GM10266 (cell line): Measurements from ENCODE around the gene PGAP6.

Experiments
- DNase-seq: peaks from one replicate; pipeline ENCODE4 v3.0.0; 2012; ENCODE audit errors: extremely low spot score
- TF ChIP-seq, protein P1 (sequence below): IDR thresholded peaks from 2 replicates; pipeline ENCODE4 v1.5.1; 2012; ENCODE audit warnings: mild to moderate bottlenecking, low read depth; ENCODE audit not compliant: control insufficient read depth, insufficient read depth; ENCODE audit errors: missing control alignments

Gene PGAP6

DNA sequence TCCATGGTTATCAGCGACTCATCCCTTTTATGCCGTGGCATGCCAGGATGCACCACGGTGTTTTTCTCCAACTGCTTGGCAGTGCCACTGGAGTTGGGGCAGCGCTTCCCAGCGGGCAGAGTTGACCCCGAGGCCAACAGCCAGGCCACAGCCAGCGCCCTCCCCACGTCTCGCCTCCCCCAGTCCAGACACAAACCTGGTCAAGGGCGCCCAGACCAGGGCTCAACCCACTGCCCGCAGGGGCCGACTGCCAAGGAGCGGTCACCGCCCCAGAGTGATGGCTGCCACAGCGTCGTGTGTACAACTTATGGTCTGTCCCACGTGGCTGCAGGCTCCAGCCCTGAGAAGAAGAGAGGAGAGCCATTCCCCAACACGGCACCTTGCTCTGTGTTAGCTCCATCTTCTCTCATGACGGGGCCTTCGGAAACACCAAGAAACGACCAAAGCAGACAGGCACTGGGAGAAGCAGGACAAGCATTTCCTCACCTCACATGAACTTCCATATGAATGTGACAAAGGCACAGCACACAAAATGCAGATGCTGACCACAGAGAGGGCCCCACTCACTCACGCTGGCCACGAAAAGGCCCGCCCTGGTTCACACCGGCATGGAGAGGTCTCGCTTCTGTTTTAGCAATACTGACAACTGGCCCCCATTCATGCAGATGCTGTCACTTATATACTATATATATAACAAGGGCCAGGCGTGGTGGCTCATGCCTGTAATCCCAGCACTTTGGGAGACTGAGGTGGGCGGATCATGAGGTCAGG lies 56.2 kb downstream of the PGAP6 start:
- TF ChIP-seq, protein P1, sequence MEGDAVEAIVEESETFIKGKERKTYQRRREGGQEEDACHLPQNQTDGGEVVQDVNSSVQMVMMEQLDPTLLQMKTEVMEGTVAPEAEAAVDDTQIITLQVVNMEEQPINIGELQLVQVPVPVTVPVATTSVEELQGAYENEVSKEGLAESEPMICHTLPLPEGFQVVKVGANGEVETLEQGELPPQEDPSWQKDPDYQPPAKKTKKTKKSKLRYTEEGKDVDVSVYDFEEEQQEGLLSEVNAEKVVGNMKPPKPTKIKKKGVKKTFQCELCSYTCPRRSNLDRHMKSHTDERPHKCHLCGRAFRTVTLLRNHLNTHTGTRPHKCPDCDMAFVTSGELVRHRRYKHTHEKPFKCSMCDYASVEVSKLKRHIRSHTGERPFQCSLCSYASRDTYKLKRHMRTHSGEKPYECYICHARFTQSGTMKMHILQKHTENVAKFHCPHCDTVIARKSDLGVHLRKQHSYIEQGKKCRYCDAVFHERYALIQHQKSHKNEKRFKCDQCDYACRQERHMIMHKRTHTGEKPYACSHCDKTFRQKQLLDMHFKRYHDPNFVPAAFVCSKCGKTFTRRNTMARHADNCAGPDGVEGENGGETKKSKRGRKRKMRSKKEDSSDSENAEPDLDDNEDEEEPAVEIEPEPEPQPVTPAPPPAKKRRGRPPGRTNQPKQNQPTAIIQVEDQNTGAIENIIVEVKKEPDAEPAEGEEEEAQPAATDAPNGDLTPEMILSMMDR: no peak

DNA sequence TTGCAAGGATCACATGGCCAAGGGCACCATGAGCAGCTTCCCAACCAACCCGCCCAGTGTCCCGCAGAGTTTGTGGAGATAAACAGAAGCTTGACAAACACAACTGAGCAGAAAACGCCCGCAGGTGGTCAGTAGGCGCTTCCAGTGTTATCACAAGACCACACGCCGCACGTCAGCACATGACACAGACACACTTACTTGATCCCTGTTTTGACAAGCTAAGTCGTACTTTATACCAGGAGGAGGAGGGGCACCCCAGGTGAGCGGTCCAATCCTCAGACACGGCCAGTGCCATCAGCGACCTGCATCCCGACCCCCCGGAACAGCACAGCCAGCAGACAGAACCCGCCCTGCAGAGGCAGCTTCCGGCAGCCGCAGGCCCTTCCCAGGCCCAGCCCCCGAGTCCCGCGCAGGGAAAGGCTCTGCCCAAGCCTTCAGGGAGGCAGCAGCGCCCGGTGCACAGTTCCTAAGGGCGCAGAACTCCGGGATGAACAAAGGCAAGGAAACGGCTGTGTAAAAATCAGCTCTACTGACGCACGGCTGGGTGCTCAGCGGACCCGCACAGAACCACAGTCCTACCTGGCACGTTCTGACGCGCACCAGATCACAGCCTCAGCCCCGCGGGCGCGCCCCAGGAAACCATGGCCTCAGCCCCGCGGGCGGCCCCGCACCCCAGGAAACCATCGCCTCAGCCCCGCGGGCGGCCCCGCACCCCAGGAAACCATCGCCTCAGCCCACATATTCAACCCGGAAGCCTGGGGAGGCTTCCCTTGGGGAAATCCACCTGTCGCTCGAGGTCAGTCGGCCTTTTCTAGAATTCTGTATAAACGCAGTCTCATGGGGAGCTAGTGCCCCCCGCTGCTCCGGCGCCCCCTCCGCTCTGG lies 57.1 kb downstream of the PGAP6 start:
- peak; percentile 78 for DNase-seq
- TF ChIP-seq, protein P1: no peak

More for the DNA sequence above, 56.2 kb downstream of the PGAP6 start:
- DNase-seq: no peak

DNA sequence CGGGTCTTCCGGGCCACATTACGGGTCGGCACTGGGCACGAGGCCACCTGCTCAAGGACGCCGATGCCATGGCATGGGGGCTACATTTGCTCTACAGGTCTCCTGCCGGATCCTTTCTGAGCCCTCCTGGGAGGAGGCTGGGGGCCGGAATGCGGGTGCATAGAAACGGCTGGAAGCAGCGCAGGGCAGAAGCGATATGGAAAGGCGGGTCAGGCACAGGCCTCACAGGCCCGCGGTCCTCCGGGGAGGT lies 57.7 kb downstream of the PGAP6 start:
- TF ChIP-seq, protein P1: no peak
- no peak for DNase-seq

DNA sequence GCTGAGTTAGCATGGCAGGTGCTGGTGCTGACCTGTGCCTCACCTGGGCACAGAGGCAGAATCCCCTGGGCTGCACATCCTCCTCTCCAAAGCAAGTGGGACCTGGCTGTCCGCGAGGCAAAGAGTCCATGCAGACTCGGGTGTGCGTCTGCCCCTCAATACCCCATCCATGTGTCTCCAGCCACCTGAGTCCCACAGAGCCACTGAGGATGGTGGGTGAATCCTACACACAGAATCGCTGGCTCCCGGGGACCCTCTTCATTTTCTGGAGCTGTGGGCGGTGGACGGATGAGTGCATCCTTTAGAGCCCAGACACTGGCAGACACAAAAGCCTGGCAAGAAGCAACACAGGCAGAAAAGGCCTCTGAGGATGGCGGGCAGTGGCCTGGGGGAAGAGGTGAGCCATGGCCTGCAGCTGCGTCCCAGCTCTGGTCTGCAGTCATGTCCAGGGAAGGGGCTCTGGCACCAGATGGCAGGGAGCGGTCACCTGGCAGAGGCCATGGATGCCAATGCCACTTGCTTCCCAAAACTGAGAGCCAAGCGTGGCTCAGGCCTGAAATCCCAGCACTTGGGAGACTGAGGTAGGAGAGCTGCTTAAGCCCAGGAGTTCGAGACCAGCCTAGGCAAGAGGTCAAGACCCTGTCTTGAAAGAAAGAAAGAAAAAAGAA lies 59.2 kb downstream of the PGAP6 start:
- TF ChIP-seq, protein P1: no peak
- no peak for DNase-seq

DNA sequence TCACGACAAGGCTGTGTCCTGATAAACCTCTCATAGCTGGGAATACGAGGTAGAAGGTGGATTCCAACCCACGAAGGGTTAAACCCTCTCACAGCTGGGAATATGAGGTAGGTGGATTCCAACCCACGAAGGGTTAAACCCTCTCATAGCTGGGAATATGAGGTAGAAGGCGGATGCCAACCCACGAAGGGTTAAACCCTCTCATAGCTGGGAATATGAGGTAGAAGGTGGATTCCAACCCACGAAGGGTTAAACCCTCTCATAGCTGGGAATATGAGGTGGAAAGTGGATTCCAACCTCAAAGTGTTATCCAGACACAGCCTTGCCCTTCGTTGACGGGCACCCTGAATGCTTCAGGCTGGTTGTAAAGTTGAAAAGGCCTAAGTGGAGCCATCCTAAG lies 60.2 kb downstream of the PGAP6 start:
- TF ChIP-seq, protein P1: no peak
- no peak for DNase-seq
